ENCODE measurements around the gene ABHD1.

DNA sequence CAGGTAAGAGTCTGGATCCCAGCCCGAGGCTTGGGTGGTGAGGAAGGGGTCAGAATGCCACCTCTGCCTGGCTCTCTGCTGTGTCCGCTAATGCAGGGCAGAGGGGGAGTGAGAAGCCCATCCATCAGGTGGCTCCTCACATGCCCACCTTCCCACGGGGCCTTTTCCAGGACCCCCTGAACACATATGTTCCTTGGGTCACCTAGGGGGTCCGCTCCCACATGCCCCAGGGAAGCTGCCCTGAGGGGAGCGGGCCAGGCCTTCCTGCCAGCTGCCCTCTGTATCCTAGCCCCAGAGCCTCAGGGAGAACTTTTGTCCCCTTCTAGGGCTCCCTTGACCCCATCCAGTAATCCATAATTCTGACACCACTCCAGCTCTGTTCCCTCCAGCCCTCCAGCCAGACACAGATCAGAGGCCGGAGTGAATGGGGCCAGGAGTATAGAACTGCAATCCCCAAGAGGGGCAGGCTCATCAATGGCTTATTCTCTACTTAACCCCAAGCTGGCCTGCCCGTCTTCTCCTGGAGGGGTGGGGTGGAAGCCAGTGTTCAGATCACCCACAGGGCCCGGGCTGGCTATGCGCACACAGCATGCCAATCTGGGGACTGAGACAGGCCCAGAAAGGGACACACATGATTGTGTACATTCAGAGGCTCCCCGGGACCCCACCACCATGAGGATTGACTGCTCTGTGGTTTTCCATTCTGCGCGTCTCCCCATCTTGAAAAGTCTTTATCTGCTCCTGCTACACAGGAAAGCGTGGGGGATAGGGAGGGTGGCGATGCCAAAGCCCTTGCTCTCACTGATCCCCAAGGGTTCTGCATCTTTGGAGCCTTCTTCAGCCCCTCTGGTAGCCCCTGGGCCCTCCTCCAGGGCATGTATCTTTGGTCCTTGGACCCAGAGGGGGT lies 44.1 kb upstream of the ABHD1 start:
- TF ChIP-seq, protein P1, sequence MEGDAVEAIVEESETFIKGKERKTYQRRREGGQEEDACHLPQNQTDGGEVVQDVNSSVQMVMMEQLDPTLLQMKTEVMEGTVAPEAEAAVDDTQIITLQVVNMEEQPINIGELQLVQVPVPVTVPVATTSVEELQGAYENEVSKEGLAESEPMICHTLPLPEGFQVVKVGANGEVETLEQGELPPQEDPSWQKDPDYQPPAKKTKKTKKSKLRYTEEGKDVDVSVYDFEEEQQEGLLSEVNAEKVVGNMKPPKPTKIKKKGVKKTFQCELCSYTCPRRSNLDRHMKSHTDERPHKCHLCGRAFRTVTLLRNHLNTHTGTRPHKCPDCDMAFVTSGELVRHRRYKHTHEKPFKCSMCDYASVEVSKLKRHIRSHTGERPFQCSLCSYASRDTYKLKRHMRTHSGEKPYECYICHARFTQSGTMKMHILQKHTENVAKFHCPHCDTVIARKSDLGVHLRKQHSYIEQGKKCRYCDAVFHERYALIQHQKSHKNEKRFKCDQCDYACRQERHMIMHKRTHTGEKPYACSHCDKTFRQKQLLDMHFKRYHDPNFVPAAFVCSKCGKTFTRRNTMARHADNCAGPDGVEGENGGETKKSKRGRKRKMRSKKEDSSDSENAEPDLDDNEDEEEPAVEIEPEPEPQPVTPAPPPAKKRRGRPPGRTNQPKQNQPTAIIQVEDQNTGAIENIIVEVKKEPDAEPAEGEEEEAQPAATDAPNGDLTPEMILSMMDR (optimal IDR thresholded peaks at IDR 0.05 in 1 of 3, IDR thresholded peaks at IDR 0.05 in 1 of 3, conservative IDR thresholded peaks at IDR 0.05 in 1 of 3; ENCODE audit: extremely low read depth in 1 of 3, insufficient read depth in 2 of 3, low read length in 3 of 3): no peak
- no peak for TF ChIP-seq EZH2 (IDR thresholded peaks at IDR 0.05; ENCODE audit: low read length)
